Ovary (tissue), 3 donors: ENCODE data around the gene PLAA.

Experiments used
- POLR2A ChIP-seq: fragments of 450-650 bp; IDR thresholded peaks from one replicate; pipeline ENCODE4 v1.6.1; 2017; ENCODE audit warnings: antibody characterized with exemption, mild to moderate bottlenecking, moderate library complexity
- TF ChIP-seq, protein P1 (sequence below), 3 donors: fragments of 450-650 bp in 2 of 3; fragments of 200-600 bp in 1 of 3; IDR thresholded peaks; one replicate each; pipeline versions ENCODE4 v1.5.1 to v1.8.0; 2016 to 2022; ENCODE audit warnings: antibody characterized with exemption in 3 of 3, mild to moderate bottlenecking in 1 of 3
- donor health status: DM: no; HTN: no; CAD: no.

GRCh38 chr9:26904671-26905070 is 42.4 kb downstream of the PLAA start:
- TF ChIP-seq, protein P1, sequence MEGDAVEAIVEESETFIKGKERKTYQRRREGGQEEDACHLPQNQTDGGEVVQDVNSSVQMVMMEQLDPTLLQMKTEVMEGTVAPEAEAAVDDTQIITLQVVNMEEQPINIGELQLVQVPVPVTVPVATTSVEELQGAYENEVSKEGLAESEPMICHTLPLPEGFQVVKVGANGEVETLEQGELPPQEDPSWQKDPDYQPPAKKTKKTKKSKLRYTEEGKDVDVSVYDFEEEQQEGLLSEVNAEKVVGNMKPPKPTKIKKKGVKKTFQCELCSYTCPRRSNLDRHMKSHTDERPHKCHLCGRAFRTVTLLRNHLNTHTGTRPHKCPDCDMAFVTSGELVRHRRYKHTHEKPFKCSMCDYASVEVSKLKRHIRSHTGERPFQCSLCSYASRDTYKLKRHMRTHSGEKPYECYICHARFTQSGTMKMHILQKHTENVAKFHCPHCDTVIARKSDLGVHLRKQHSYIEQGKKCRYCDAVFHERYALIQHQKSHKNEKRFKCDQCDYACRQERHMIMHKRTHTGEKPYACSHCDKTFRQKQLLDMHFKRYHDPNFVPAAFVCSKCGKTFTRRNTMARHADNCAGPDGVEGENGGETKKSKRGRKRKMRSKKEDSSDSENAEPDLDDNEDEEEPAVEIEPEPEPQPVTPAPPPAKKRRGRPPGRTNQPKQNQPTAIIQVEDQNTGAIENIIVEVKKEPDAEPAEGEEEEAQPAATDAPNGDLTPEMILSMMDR (IDR thresholded peaks at IDR 0.05), result no peak
- TF ChIP-seq POLR2A, result no peak
